Measurements from ENCODE around the gene ASB5. TPM values are rescaled to one million over a fixed set of nuclear protein-coding genes. Genes with fewer than 3 reads are reported as not detected.
"Not testable (repeated sequence)": the region's sequence is repeated elsewhere in the genome, so short reads cannot be mapped to it uniquely, and the experiment has no call there.

ASB5 gene
- total and polyA plus RNA-seq, 4 donors: 0.08 to 0.40 (median 0.31) TPM; not detected in 1

GRCh38 chr4:176223561-176223960 lies 45.5 kb downstream of the ASB5 start:
- WGBS, 2 donors: 79 to 87% methylated on average over 2 of the region's 2 CpGs
- no peak for DNase-seq
- TF ChIP-seq CTCF (IDR thresholded peaks at IDR 0.05; ENCODE audit: control extremely low read depth, extremely low read depth): no peak

GRCh38 chr4:176222149-176222548 lies 46.9 kb downstream of the ASB5 start:
- no peak overlapping the region for H3K4me3 ChIP-seq
- H3K27me3 ChIP-seq (ENCODE audit: control insufficient read depth in 3 of 3, insufficient read depth in 3 of 3, low read length in 2 of 3): no peaks in the 10 kb centered on the region
- TF ChIP-seq CTCF (IDR thresholded peaks at IDR 0.05; ENCODE audit: control extremely low read depth, extremely low read depth): no peak
- no peak for ATAC-seq (ENCODE audit: insufficient read depth, low FRiP score)
- no peaks in the 10 kb centered on the region for H3K4me1 ChIP-seq (ENCODE audit: control insufficient read depth in 5 of 5, insufficient read depth in 5 of 5, low read length in 5 of 5)
- H3K9me3 ChIP-seq (ENCODE audit: control insufficient read depth in 4 of 4, insufficient read depth in 3 of 4, low read length in 3 of 4): no peaks in the 10 kb centered on the region
- no peak overlapping the region for H3K27ac ChIP-seq (ENCODE audit: low read depth in 1 of 2, low read length in 1 of 2)
- DNase-seq: no peak
- no peak overlapping the region for H3K9ac ChIP-seq (ENCODE audit: insufficient read depth in 1 of 2, low read length in 2 of 2)
- 71 to 84% methylated on average over 5 of the region's 5 CpGs for WGBS, 2 donors
- no peaks in the 10 kb centered on the region for H3K36me3 ChIP-seq (ENCODE audit: control insufficient read depth in 4 of 4, insufficient read depth in 4 of 4, low read length in 4 of 4)

More at GRCh38 chr4:176223561-176223960, 45.5 kb downstream of the ASB5 start:
- H3K9me3 ChIP-seq (ENCODE audit: control insufficient read depth in 4 of 4, insufficient read depth in 3 of 4, low read length in 3 of 4): no peaks in the 10 kb centered on the region
- no peak overlapping the region for H3K27ac ChIP-seq (ENCODE audit: low read depth in 1 of 2, low read length in 1 of 2)
- H3K27me3 ChIP-seq (ENCODE audit: control insufficient read depth in 3 of 3, insufficient read depth in 3 of 3, low read length in 2 of 3): no peaks in the 10 kb centered on the region
- no peak for ATAC-seq (ENCODE audit: insufficient read depth, low FRiP score)
- no peak overlapping the region for H3K4me3 ChIP-seq
- no peaks in the 10 kb centered on the region for H3K36me3 ChIP-seq (ENCODE audit: control insufficient read depth in 4 of 4, insufficient read depth in 4 of 4, low read length in 4 of 4)
- H3K4me1 ChIP-seq (ENCODE audit: control insufficient read depth in 5 of 5, insufficient read depth in 5 of 5, low read length in 5 of 5): no peaks in the 10 kb centered on the region
- no peak overlapping the region for H3K9ac ChIP-seq (ENCODE audit: insufficient read depth in 1 of 2, low read length in 2 of 2)

GRCh38 chr4:176217510-176217909 lies 51.5 kb downstream of the ASB5 start:
- H3K9ac ChIP-seq (ENCODE audit: insufficient read depth in 1 of 2, low read length in 2 of 2): no peak overlapping the region
- no peaks in the 10 kb centered on the region for H3K4me1 ChIP-seq (ENCODE audit: control insufficient read depth in 5 of 5, insufficient read depth in 5 of 5, low read length in 5 of 5)
- H3K9me3 ChIP-seq (ENCODE audit: control insufficient read depth in 4 of 4, insufficient read depth in 3 of 4, low read length in 3 of 4): no peaks in the 10 kb centered on the region
- no peak overlapping the region for H3K4me3 ChIP-seq
- ATAC-seq (ENCODE audit: insufficient read depth, low FRiP score): no peak
- DNase-seq: no peak
- WGBS, 2 donors: 81 to 90% methylated on average over 2 of the region's 2 CpGs
- H3K36me3 ChIP-seq (ENCODE audit: control insufficient read depth in 4 of 4, insufficient read depth in 4 of 4, low read length in 4 of 4): no peaks in the 10 kb centered on the region
- no peaks in the 10 kb centered on the region for H3K27me3 ChIP-seq (ENCODE audit: control insufficient read depth in 3 of 3, insufficient read depth in 3 of 3, low read length in 2 of 3)
- TF ChIP-seq CTCF (IDR thresholded peaks at IDR 0.05; ENCODE audit: control extremely low read depth, extremely low read depth): no peak
- no peak overlapping the region for H3K27ac ChIP-seq (ENCODE audit: low read depth in 1 of 2, low read length in 1 of 2)

GRCh38 chr4:176212351-176212750 lies 56.7 kb downstream of the ASB5 start:
- not testable (repeated sequence) for H3K4me1 ChIP-seq (ENCODE audit: control insufficient read depth in 5 of 5, insufficient read depth in 5 of 5, low read length in 5 of 5); ATAC-seq (ENCODE audit: insufficient read depth, low FRiP score); H3K36me3 ChIP-seq (ENCODE audit: control insufficient read depth in 4 of 4, insufficient read depth in 4 of 4, low read length in 4 of 4); H3K9ac ChIP-seq (ENCODE audit: insufficient read depth in 1 of 2, low read length in 2 of 2); H3K4me3 ChIP-seq; DNase-seq; H3K9me3 ChIP-seq (ENCODE audit: control insufficient read depth in 4 of 4, insufficient read depth in 3 of 4, low read length in 3 of 4); H3K27ac ChIP-seq (ENCODE audit: low read depth in 1 of 2, low read length in 1 of 2); H3K27me3 ChIP-seq (ENCODE audit: control insufficient read depth in 3 of 3, insufficient read depth in 3 of 3, low read length in 2 of 3)
- 74 to 84% methylated on average over 3 of the region's 3 CpGs for WGBS, 2 donors

Data from lung (tissue), 12 donors.